WTC11 (cell line): ENCODE data around the gene KAZN.

Experiments
- CREB1 ChIP-seq: sonication (generic); formaldehyde crosslinking; IDR thresholded peaks from 2 replicates; pipeline ENCODE4 v1.8.0; 2023; ENCODE audit warnings: mild to moderate bottlenecking, missing genetic modification reagents
- CTCF ChIP-seq: fragments of 200-600 bp; IDR thresholded peaks from 2 replicates; pipeline ENCODE4 v1.8.0; 2022; ENCODE audit warnings: antibody characterized with exemption
- ELF4 ChIP-seq: sonication (generic); formaldehyde crosslinking; IDR thresholded peaks from 2 replicates; pipeline ENCODE4 v1.8.1; 2022; ENCODE audit warnings: low read depth, mild to moderate bottlenecking, moderate library complexity, missing genetic modification reagents
- GABPB1 ChIP-seq: sonication (generic); formaldehyde crosslinking; IDR thresholded peaks from 2 replicates; pipeline ENCODE4 v1.8.1; 2023; ENCODE audit warnings: mild to moderate bottlenecking, missing genetic modification reagents
- KAT7 ChIP-seq: sonication (generic); formaldehyde crosslinking; IDR thresholded peaks from 2 replicates; pipeline ENCODE4 v1.8.1; 2023; ENCODE audit warnings: missing genetic modification reagents, mild to moderate bottlenecking, borderline replicate concordance
- SP1 ChIP-seq: sonication (generic); formaldehyde crosslinking; conservative IDR thresholded peaks from 2 replicates; pipeline ENCODE4 v1.8.1; 2022; ENCODE audit warnings: missing genetic modification reagents
- USF1 ChIP-seq: sonication (generic); formaldehyde crosslinking; IDR thresholded peaks from 2 replicates; pipeline ENCODE4 v1.8.0; 2022; ENCODE audit warnings: mild to moderate bottlenecking, missing genetic modification reagents

GRCh38 chr1:14697353-14697752, 98.9 kb downstream of the KAZN start:
- no peak for TF ChIP-seq ELF4
- no peak for TF ChIP-seq GABPB1 (CRISPR knock-in tag)
- TF ChIP-seq CTCF, result no peak
- no peak for TF ChIP-seq CREB1 (CRISPR knock-in tag)
- no peak for TF ChIP-seq USF1
- no peak for TF ChIP-seq SP1 (CRISPR knock-in tag)
- no peak for TF ChIP-seq KAT7 (CRISPR knock-in tag)
